ENCODE data around the gene ABHD12.

- TF ChIP-seq CTCF (conservative IDR thresholded peaks at IDR 0.05 in 1 of 2, IDR thresholded peaks at IDR 0.05 in 1 of 2; ENCODE audit: extremely low read depth in 1 of 2, insufficient read depth in 1 of 2, low read depth in 1 of 2, low read length in 2 of 2) (no peak), EZH2 (IDR thresholded peaks at IDR 0.05; ENCODE audit: borderline replicate concordance, low read length) (no peak)
Observed at GRCh38 chr20:25256226-25256859, 134.3 kb downstream of the ABHD12 start.

All from mammary epithelial cell (primary cell).